Activated effector memory CD4-positive, alpha-beta T cell treated with Interleukin-2 at 50 U/mL for 16 hours (primary cell): ENCODE data around the gene PRKCB.
"Not testable (repeated sequence)": the region's sequence is repeated elsewhere in the genome, so short reads cannot be mapped to it uniquely, and the experiment has no call there.

Source experiments
- DNase-seq: peaks from one replicate; pipeline ENCODE4 v3.0.0-alpha.2; 2020

Gene PRKCB

DNA sequence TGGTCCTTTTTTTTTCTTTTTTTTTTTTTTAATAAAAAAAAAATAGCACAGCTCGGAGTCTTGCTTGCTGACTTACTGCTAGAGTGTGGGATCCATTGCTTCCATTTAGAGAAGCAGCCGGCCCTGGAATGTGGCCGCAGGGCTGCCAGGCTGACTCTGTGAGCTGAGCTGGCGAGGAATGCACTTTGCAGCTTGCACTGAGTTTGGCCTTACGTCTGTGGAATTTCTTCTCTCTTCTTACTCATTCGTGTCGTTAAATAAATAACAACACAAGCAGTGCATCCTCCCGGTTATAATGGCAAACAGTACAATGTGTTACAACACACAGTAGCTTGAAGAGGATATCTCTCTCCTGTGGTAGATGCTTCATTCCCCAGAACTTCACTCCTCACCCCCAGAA lies 69.2 kb downstream of the PRKCB start:
- DNase-seq: no peak

DNA sequence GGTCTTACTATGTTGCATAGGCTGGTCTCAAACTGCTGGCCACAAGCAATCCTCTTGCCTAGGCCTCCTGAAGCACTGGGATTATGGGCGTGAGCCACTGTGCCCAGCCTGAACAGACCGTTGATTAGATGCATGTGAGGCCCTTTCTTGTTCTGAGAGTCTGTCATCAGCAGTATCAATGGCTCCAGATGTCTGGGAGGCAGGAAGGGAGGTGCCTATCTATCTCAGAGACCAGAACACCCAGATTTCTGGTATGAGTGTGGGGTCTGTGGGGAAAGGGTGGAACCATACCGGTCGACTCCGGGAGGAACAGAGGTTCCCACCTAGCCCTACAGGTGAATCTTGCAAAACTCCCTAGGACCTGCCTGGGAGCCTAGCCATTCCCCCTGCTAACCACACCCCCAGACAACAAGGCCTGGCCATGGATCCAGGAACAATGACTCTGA lies 71.7 kb downstream of the PRKCB start:
- DNase-seq: no peak

DNA sequence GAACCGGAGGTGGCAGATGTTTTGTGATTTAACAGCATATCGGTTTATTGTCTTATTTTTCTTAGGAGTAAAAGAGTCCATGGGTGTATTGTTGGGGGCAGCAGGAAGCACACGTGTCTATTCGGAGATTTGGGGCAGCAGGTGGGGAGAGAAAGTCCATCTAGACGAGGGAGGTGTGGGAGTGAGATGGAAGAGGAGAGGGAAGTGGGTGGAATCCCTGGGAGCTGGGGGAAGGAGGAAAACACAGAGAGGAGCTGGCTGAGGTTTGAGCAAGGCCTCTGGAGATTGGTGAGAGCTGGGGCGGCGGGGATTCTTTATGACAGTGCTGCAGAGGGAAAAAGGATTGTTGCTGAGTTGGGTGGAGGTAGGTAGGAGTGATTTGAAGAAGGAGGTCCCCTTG lies 72.1 kb downstream of the PRKCB start:
- DNase-seq: no peak

DNA sequence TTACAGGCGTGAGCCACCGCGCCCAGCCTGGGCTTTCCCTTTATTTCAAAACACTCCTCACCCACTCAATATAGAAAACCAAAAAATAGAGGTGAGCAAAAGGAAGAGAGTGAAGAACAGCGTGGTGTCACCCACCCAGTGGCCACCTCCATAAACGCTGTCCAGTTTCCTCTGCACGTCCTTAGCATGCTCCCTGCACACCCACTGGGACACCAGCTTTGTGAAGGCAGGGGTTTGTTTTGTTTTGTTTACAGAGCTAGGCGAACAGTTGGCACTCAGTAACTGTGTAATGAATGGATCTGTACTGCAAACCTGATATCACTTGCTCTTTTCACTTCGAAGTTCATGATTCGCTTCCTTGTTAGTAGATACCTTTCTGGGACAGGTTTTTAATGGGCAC lies 73.0 kb downstream of the PRKCB start:
- no peak for DNase-seq

DNA sequence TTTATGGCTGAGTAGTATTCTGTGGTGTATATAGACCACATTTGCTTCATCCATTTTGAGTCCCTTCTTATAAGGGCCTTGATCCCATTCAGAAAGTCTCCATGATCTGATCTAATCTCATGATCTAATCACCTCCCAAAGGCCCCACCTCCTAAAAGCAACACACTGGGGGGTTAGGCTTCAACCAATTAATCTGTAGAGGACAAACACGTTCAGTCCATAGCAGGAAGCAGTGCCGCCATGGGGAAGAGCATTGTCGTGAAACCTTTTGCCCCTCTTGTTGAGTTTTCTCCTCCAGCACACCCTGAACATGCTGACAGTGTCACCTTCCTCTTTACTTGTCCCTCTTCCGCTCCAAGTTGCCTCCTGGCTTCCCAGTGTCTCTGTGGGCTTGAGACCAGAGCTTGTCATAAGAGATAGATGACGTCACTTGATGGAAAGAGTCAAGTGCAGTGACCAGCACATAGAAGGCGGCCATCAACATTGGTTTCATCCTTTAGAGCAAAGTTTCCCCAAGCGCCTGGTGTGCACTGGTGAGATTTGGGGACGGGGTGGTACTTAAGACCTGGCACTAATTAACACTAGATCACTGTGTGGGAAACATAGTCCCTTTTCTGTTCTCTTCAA lies 74.1 kb downstream of the PRKCB start:
- DNase-seq: no peak

DNA sequence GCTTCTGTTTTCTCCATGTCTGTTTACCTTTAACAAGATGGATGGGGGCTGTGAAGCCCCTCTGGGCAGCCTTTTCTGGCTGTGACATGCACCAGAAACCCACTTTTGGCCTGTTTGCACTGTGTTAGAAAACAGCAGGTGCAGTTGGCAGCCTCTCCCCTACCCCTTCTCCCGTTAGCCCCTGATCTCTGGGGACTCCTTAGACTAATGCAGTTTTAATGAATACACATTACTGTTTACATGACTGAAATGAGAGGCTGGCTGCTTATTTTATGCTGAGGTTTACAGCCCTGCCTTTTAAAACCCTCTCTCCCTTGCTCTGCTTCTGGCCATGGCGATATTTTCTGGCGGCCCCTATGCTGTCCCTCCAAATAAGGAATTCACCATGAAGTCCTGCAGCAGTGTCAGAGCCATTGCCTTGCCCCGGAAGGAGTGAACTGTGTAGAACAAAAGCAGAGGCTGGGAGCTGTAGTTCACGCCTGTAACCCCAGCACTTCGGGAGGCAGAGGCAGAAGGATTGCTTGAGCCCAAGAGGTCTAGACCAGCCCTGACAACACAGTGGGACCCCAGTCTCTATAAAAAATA lies 79.3 kb downstream of the PRKCB start:
- DNase-seq: no peak

DNA sequence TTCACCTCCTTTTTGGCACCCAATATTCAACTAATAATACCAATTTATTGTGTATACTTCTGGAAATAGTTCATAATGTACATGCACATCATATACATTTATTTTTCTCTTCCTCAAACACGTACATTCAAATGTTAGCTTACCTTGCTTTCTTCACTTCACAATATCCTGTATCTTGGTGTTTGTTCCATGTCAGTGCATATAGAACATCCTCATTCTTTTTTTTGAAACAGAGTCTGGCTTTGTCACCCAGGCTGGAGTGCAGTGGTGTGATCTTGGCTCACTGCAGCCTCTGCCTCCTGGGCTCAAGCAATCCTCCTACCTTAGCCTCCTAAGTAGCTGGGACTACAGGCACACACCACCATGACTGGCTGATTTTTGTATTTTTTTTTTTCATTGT lies 80.8 kb downstream of the PRKCB start:
- DNase-seq: not testable (repeated sequence)

DNA sequence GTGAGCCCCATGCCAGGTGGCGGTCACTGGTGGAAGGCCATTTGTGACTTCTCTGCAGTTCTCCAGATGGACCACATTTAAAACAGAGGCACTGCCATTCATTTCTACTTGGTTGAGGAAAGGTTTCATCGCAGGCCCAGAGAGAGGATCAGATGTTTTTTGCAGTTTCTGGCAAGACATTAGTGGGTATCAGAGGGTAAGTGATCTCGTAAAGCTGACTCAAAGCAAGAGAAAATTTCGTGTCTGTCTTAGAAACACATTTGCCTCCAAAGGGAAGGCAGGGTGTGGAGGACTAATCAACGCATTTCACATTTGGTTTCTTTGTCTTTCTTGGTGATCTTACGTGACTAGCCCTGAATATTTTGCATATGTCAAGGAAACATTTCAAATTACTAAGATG lies 81.8 kb downstream of the PRKCB start:
- DNase-seq: no peak

DNA sequence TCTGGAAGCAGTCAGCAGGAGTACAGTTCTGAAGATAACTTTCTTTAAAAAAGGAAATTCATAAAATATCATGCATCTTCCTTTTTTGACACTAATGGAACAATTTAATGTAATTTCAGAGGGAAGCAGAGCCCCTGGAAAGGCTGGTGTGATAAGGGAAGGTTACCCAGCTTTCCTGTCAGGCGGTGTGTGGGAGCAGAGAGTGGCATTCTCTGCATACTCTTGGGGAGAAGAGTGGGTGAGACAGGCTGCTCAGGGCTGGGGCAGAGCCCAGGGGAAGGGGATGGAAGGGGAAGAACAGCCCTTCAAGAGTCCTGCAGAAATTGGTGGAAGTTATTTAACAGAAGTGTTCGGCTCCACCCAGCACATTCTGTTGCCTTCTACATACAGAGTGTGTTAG lies 84.7 kb downstream of the PRKCB start:
- DNase-seq: no peak

DNA sequence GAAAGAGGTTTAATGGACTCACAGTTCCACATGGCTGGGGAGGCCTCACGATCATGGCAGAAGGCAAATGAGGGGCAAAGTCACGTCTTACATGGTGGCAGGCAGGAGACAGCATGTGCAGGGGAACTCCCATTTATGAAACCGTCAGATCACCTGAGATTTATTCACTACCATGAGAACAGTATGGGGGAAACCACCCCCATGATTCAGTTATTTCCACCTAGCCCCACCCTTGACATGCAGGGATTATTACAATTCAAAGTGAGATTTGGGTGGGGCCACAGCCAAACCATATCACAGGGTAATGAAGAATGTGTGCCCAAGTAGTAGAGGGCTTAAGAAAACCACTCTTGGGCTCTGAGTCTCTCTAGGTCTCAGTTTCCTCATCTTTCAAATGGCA lies 85.1 kb downstream of the PRKCB start:
- no peak for DNase-seq

DNA sequence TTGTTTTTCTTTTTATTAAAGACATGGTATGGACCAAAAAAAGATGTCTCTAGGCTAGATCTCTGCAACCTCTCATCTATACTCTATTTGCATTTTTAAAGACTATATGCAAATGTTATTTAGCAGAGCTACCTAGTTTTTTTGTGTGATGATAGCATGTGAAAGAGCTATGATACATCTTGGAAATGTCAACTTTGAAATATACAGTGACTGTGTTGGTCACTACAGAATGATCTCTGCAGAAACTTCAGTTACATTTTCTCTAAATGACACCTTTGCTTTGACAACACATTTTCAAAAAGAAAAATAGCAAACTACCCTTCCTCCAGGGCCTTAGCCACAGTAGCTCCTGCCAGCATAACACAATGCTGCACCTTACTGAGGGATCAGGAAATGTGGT lies 86.6 kb downstream of the PRKCB start:
- no peak for DNase-seq

DNA sequence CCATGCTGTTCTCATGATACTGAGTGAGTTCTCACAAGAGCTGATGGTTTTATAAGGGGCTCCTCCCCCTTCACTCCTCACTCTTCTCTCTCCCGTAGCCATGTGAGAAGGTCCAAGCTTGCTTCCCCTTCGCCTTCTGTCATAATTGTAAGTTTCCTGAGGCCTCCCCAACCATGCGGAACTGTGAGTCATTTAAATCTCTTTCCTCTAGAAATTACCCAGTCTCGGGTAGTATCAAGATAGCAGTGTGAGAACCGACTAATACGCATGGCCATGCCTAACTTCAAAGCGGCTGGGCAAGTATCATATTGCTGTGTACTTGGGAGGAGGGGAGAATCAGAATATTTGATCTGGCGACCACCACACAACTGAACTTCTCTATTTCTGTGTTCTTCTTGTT lies 88.3 kb downstream of the PRKCB start:
- DNase-seq: no peak

DNA sequence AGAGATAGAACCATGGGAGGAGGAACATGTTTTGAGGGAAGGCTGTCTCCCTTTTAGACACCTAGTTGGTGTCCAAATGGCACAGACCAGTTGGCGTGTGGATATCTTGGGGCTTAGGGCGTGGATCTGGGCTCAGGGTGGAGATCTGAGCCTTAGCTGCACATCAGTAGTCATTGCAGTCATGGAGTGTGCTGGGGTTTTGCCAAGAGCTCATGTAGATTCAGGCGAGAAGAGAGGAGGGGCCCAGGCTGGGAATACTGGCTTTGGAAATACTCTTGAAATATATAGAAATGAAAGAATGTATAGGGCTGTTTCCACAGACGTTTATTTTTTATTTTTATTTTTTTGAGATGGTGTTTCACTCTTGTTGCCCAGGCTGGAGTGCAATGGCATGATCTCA lies 92.0 kb downstream of the PRKCB start:
- no peak for DNase-seq

DNA sequence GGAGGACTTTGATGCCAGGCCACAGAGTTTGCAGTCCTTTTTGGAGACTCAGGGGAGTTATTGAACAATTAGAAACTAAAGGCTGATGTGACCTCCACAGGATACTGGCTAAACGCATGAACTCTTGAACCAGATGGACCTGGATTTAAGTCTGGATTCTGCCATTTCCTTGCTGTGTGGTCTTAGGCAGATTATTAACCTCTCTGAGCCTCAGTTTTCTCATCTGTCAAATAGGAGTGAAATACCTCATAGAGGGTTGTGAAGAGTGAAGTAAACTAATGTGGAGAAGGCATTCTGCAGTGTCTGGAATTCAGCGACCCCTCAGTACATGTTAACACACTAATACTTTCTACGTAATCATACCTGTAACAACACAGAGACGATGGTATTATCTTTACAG lies 93.5 kb downstream of the PRKCB start:
- no peak for DNase-seq

DNA sequence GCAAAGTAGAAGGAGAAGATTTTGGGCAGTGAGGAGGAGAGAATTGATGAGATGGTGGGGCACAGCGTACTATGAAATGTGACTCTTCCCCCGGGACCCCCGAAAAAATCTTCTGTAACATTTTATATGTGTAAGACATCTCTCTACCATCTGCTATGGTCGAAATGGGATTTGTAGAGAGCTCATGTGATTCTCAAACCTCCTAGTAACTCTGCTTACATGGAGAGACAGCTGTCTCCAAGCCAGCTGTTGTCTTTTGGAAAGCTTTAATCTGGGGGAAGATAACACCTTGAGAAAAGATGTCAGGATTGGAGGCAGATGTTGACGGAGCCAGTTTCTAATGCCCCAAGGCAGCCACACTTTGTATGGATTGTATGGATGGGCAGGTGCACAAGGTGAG lies 94.1 kb downstream of the PRKCB start:
- DNase-seq: no peak

DNA sequence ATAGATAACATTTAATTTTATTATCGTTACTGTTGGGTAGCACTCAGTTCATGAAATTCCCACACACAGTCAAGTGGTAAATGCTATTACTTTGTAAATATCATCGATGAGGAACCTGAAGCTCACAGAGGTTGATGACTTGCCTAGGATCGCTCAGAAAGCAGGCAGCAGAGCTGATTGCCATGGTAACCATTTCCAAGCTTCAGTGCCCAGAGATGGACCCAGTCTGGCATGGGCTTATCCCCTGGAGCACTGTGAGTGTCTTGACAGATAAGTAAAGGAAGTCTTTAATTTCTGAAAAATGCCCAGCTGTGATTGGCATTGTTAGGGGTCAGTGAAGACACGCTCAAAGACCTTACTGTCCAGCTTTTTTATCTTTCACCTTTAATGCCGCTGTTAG lies 95.0 kb downstream of the PRKCB start:
- no peak for DNase-seq

DNA sequence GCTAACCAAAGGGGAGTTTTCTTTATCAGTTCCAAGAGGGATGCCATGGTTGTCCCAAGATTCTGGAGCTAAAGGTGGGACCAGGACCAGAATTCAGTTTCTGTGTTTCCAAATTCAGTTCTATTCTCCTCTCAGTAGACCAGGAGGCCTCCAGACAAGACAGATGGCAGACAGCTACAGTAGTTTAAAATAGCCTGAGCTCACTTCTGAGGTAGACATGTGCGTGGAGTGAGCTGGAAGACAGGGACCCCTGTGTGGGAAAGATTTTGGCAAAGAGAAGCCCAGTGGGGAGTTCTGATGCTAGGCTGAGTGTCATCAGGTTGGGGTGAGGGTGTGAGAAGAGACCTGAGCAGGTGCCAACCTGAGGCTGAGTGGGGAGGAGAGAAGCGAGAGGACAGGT lies 95.4 kb downstream of the PRKCB start:
- no peak for DNase-seq

DNA sequence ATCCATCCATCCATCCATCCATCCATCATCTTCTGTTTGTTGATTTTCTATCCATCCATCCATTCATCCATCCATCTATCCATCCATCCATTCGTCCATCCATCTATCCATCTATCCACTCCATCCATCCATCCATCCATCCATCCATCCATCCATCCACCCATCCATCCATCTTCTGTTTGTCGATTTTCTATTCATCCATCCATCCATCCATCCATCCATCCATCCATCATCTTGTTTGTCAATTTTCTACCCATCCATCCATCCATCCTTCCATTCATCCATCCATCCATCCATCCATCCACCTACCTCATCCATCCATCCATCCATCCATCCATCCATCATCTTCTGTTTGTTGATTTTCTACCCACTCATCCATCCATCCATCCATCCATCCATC lies 97.9 kb downstream of the PRKCB start:
- DNase-seq: not testable (repeated sequence)

DNA sequence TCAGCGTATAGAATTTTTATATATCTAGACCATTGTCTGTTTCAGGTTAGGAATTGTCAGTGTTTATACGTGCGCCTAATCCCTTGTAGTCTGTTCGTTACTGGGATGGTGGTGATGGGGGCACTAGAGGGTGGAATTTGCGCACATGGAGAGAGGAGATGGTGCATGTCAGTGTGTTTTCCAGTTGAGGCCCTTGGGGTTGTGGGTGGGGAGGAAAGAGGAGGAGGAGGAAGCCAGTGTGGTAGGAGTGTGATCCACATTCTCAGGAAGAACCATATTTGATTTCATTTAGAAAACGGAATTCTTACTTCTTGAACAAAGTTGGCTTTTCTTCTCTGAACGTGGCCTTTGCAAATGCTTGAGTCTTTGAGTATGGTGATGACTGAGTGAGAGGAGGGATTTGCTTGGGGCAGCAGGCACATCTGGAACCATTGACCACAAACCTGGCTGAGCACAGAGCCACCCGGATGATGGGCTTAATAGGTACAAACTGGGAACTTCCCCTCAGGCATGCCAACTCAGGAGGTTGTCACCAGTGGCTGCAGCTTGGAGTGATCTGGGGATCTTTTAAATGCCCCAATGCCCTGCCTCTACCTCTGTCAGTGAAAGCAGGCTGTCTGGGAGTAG lies 98.9 kb downstream of the PRKCB start:
- DNase-seq: no peak

DNA sequence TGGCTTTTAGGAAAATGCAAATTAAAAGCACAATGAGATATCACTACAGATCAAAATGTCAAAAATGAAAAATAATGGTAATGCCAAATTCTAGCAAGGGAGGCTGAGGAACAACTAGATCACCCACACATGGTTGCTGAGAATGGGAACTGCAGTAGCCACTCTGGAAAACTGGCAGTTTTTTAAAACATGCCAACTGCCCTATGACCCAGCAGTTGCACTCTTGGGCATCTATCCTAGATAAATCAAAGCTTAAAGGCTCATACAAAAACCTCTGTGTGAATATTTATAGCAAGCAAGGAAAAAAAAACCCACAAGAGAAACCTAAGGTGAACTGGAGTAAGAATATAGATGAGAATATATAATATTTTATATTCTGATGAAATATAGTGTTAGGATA lies 104.3 kb downstream of the PRKCB start:
- DNase-seq: no peak

DNA sequence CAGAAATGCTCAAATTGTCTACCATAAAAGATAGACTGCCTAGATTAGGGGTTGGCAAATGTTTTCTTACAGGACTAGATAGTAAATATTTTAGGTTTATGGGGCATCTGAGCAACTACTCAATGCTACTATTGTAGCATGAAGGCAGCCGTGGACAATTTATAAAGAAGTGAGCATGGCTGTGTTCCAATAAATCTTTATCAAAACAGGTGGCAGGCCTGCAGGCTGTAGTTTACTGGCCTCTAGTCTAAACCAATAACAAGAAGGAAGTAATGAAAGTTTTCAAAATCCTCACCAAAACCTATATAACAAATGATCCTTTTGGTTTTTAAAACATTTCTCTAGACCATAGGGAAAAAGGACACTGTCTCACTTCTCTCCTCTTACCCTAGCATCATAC lies 105.2 kb downstream of the PRKCB start:
- no peak for DNase-seq

DNA sequence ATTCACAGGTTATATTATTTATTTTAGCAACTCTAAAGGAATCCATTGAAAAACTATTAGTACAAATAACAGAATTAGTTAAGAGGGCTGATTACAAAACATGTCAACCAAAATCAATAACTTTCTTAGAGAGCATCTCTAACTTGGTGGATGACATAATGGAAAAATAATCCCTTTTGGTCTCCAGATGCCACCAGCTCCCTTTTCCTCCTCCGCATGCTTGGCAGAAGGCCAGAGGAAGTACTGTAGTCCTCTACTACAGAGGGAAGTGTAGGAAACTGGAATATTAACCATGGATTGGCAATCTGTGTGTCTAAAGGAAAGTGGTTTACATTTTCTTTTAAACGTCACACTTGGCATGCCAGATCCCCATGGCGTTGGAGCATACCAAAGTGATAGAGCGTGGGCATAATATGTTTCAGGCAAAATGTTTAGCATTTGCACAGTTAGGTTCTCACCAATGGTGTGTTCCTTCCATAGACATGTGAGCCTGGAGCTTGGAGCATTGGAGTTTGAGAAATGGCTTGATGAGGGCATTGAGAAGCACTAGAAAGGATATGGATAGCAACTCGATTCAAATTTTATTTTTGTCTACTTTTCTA lies 106.3 kb downstream of the PRKCB start:
- no peak for DNase-seq

DNA sequence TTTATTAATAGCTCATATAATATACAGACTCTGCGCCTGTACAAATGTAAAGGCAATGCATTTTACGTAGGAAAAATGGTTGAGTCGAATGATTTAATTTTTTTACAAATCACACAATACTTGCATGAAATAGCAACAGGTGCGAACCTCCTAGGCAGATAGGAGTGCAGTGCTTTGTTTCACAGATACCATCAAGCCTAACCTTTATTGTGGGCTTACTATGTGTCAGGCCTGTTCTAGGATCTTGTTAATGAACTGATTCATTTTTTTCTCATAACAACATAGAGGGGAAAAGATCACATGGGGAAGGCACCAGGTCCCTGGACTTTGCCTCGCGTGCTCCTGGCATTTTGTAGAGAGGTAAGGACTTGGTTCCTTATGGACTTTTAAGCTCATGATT lies 107.8 kb downstream of the PRKCB start:
- DNase-seq: no peak

DNA sequence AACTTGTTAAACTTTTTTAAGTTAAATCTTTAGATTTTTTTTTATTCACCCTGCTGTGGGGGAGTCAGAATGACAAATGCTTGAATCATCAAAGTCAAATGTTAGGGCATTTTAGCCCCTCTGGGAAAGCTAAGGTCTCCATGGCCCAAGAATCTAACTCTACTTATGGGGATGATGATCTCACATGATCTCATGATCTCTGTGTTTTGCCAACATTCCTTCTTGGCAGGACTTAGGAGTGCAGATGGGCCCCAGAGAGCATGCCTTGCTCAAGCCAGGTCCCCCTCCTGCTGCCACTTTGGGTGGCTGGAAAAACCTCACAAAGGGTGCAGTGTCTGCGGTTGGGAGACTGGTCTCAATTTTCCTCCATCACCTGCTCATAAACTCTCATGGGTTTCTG lies 108.6 kb downstream of the PRKCB start:
- DNase-seq: no peak

DNA sequence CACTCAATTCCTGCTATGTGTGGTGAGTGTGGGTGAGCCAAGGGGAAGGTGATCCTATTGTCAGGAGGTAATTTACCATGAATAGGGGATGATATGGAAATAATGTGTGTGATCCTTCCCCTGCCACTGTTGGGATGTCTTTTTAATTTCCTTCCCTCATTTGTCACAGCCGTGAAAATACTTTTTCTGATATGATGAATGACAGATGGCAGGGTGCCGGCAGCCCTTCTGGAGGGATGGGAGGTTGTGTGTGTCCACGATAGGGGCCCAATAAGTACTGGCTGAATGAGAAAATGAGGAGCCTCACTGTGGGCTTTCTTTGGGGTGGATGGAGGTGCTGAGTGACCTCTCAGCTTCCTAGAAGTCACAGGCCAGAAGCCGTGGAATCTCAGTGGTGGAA lies 109.5 kb downstream of the PRKCB start:
- DNase-seq: no peak
